HL-60 (cell line): ENCODE data around the gene TRMT44.
"Not testable (repeated sequence)": the region's sequence is repeated elsewhere in the genome, so short reads cannot be mapped to it uniquely, and the experiment has no call there.

Source experiments
- DNase-seq, 2 experiments: peaks; one replicate each; pipeline ENCODE4 v3.0.0-alpha.2; 2010 to 2020; ENCODE audit warnings: low read depth in 1 of 2, low spot score in 1 of 2
- H3K27ac ChIP-seq: fragments of 250-450 bp; sonication (Bioruptor Pico); replicated peaks from 2 replicates; pipeline ENCODE4 v1.5.1; 2020; ENCODE audit warnings: mild to moderate bottlenecking, moderate library complexity
- H3K27me3 ChIP-seq: fragments of 250-450 bp; sonication (Bioruptor Pico); 2 replicates; pipeline ENCODE4 v1.5.1; 2021; ENCODE audit warnings: mild to moderate bottlenecking, moderate library complexity; ENCODE audit not compliant: insufficient read depth, poor library complexity, severe bottlenecking
- H3K4me3 ChIP-seq: replicated peaks from 2 replicates; pipeline ENCODE4 v1.5.1; 2011; ENCODE audit warnings: mild to moderate bottlenecking, control low read depth, low read length; ENCODE audit not compliant: insufficient read depth
- CTCF ChIP-seq: IDR thresholded peaks from one replicate; pipeline ENCODE4 v1.5.1; 2011; ENCODE audit warnings: low read length, control low read depth, inconsistent platforms; ENCODE audit not compliant: insufficient read depth
- GABPA ChIP-seq: IDR thresholded peaks from 2 replicates; pipeline ENCODE4 v1.6.1; 2012; ENCODE audit warnings: low read depth
- POLR2AphosphoS5 ChIP-seq: IDR thresholded peaks from 2 replicates; pipeline ENCODE4 v1.6.1; 2012; ENCODE audit warnings: low read depth
- REST ChIP-seq: IDR thresholded peaks from 2 replicates; pipeline ENCODE4 v1.6.1; 2012; ENCODE audit warnings: low read depth; ENCODE audit not compliant: insufficient replicate concordance
- SPI1 ChIP-seq: IDR thresholded peaks from 2 replicates; pipeline ENCODE4 v1.6.1; 2012; ENCODE audit warnings: low read depth, mild to moderate bottlenecking, borderline replicate concordance

The TRMT44 gene

GRCh38 chr4:8403976-8404375 is 36.6 kb upstream of the TRMT44 start:
- TF ChIP-seq CTCF (no peak), REST (no peak), GABPA (no peak), SPI1 (no peak)
- Histone ChIP-seq H3K27ac (no peak overlapping the region), H3K27me3 (no peaks in the 10 kb centered on the region), H3K4me3 (no peak overlapping the region)
- DNase-seq, result no peak

GRCh38 chr4:8404791-8405515 is 35.6 kb upstream of the TRMT44 start:
- no peak for TF ChIP-seq POLR2AphosphoS5
- TF ChIP-seq GABPA, result no peak
- no peak for TF ChIP-seq CTCF
- TF ChIP-seq SPI1, result no peak
- no peak for TF ChIP-seq REST
- Histone ChIP-seq H3K27me3 (no peaks in the 10 kb centered on the region), H3K27ac (no peak overlapping the region), H3K4me3 (no peak overlapping the region)
- no peak for DNase-seq

- Histone ChIP-seq H3K4me3 (no peak overlapping the region), H3K27me3 (no peaks in the 10 kb centered on the region), H3K27ac (no peak overlapping the region)
- no peak for DNase-seq
- TF ChIP-seq SPI1, result no peak
- no peak for TF ChIP-seq REST
- no peak for TF ChIP-seq POLR2AphosphoS5
- TF ChIP-seq CTCF, result no peak
- no peak for TF ChIP-seq GABPA
These were observed 35.1 kb upstream of the TRMT44 start for GRCh38 chr4:8405516-8405875.

- not testable (repeated sequence) for H3K27me3 ChIP-seq, H3K4me3 ChIP-seq
- peak in 1 of 2 experiments; percentile 46 for DNase-seq
These were observed 33.7 kb upstream of the TRMT44 start for GRCh38 chr4:8406887-8407286.

More at GRCh38 chr4:8406887-8407286, 33.7 kb upstream of the TRMT44 start:
- H3K27ac ChIP-seq, result not testable (repeated sequence)
